Parathyroid adenoma (tissue), 2 donors: ENCODE data around the gene KLF9.

Experiments
- H2AFZ ChIP-seq: fragments of 300-600 bp; sonication (generic); one replicate; pipeline ENCODE4 v1.7.0; 2017; ENCODE audit warnings: antibody characterized with exemption, mild to moderate bottlenecking
- H3K27ac ChIP-seq: fragments of 300-600 bp; sonication (generic); one replicate; pipeline ENCODE4 v1.7.0; 2017
- H3K27me3 ChIP-seq: fragments of 300-600 bp; sonication (generic); one replicate; pipeline ENCODE4 v1.7.0; 2017; ENCODE audit warnings: low read length; ENCODE audit not compliant: control insufficient read depth, insufficient read depth
- H3K36me3 ChIP-seq: fragments of 300-600 bp; sonication (generic); one replicate; pipeline ENCODE4 v1.7.0; 2017; ENCODE audit warnings: low read length; ENCODE audit not compliant: control insufficient read depth, insufficient read depth
- H3K4me1 ChIP-seq: fragments of 300-600 bp; sonication (generic); one replicate; pipeline ENCODE4 v1.7.0; 2017; ENCODE audit warnings: control low read depth
- H3K4me2 ChIP-seq: fragments of 300-600 bp; sonication (generic); one replicate; pipeline ENCODE4 v1.7.0; 2017; ENCODE audit warnings: low read length
- H3K4me3 ChIP-seq: fragments of 300-600 bp; sonication (generic); one replicate; pipeline ENCODE4 v1.7.0; 2017; ENCODE audit warnings: low read depth, low read length
- H3K79me2 ChIP-seq: fragments of 300-600 bp; sonication (generic); one replicate; pipeline ENCODE4 v1.7.0; 2017; ENCODE audit warnings: control low read depth
- H3K9ac ChIP-seq: fragments of 300-600 bp; sonication (generic); one replicate; pipeline ENCODE4 v1.7.0; 2017; ENCODE audit warnings: mild to moderate bottlenecking
- H3K9me3 ChIP-seq: fragments of 300-600 bp; sonication (generic); one replicate; pipeline ENCODE4 v1.7.0; 2017; ENCODE audit warnings: low read length; ENCODE audit not compliant: control insufficient read depth
- CTCF ChIP-seq: fragments of 300-600 bp; sonication (generic); IDR thresholded peaks from one replicate; pipeline ENCODE4 v1.7.0; 2017; ENCODE audit warnings: antibody characterized with exemption, mild to moderate bottlenecking
- donor health status: primary hyperparathyroidism.

Gene KLF9

GRCh38 chr9:70448919-70449318 is 34.5 kb upstream of the KLF9 start:
- Histone ChIP-seq H3K27me3 (no peaks in the 10 kb centered on the region), H2AFZ (no peak overlapping the region), H3K79me2 (no peaks in the 10 kb centered on the region), H3K4me1 (no peaks in the 10 kb centered on the region), H3K27ac (no peak overlapping the region), H3K9ac (no peak overlapping the region), H3K4me2 (no peak overlapping the region), H3K36me3 (no peaks in the 10 kb centered on the region), H3K4me3 (no peak overlapping the region), H3K9me3 (no peaks in the 10 kb centered on the region)
- no peak for TF ChIP-seq CTCF

GRCh38 chr9:70444904-70445303 is 30.4 kb upstream of the KLF9 start:
- Histone ChIP-seq H3K9me3 (no peaks in the 10 kb centered on the region), H3K4me2 (no peak overlapping the region), H2AFZ (no peak overlapping the region), H3K4me1 (no peaks in the 10 kb centered on the region), H3K79me2 (no peaks in the 10 kb centered on the region), H3K27ac (no peak overlapping the region), H3K9ac (no peak overlapping the region), H3K4me3 (no peak overlapping the region), H3K27me3 (no peaks in the 10 kb centered on the region), H3K36me3 (no peaks in the 10 kb centered on the region)
- no peak for TF ChIP-seq CTCF

GRCh38 chr9:70442328-70442848 is 27.9 kb upstream of the KLF9 start:
- H3K9ac ChIP-seq: no peak overlapping the region
- TF ChIP-seq CTCF: no peak
- H3K4me2 ChIP-seq: no peak overlapping the region
- H3K4me3 ChIP-seq: no peak overlapping the region
- no peaks in the 10 kb centered on the region for H3K4me1 ChIP-seq
- no peak overlapping the region for H3K27ac ChIP-seq
- no peaks in the 10 kb centered on the region for H3K79me2 ChIP-seq
- H2AFZ ChIP-seq: no peak overlapping the region
- no peaks in the 10 kb centered on the region for H3K36me3 ChIP-seq
- H3K27me3 ChIP-seq: no peaks in the 10 kb centered on the region
- H3K9me3 ChIP-seq: no peaks in the 10 kb centered on the region

- Histone ChIP-seq H3K4me3 (no peak overlapping the region), H3K27me3 (no peaks in the 10 kb centered on the region), H3K36me3 (no peaks in the 10 kb centered on the region), H3K27ac (no peak overlapping the region), H2AFZ (no peak overlapping the region), H3K79me2 (no peaks in the 10 kb centered on the region), H3K9ac (no peak overlapping the region), H3K4me1 (no peaks in the 10 kb centered on the region), H3K9me3 (no peaks in the 10 kb centered on the region), H3K4me2 (no peak overlapping the region)
- no peak for TF ChIP-seq CTCF
Measured at GRCh38 chr9:70441622-70442021, 27.2 kb upstream of the KLF9 start.

- Histone ChIP-seq H3K4me3 (no peak overlapping the region), H3K36me3 (no peaks in the 10 kb centered on the region), H3K27ac (no peak overlapping the region), H3K79me2 (no peaks in the 10 kb centered on the region), H3K4me2 (no peak overlapping the region), H3K4me1 (no peaks in the 10 kb centered on the region), H3K9me3 (no peaks in the 10 kb centered on the region), H3K27me3 (no peaks in the 10 kb centered on the region), H3K9ac (no peak overlapping the region), H2AFZ (no peak overlapping the region)
- TF ChIP-seq CTCF: no peak
Measured at GRCh38 chr9:70439991-70440706, 25.7 kb upstream of the KLF9 start.
